Spleen (tissue), 7 donors: Measurements from ENCODE around the gene SUCO.

Experiments
- CTCF ChIP-seq, 11 experiments: fragments of 200-600 bp in 7 of 11; fragments of 450-650 bp in 4 of 11; sonication (generic) in 4 of 11; IDR thresholded peaks in 8 of 11; conservative IDR thresholded peaks in 3 of 11; 1 replicate in 7 of 11; 2 replicates in 4 of 11; pipeline versions ENCODE4 v1.4.0 to v1.8.0; 2016 to 2021; ENCODE audit warnings: antibody characterized with exemption in 11 of 11, inconsistent platforms in 4 of 11, mild to moderate bottlenecking in 1 of 11
- POLR2A ChIP-seq, 3 donors: fragments of 450-650 bp; IDR thresholded peaks; one replicate each; pipeline ENCODE4 v1.5.1; 2017; ENCODE audit warnings: antibody characterized with exemption in 3 of 3, mild to moderate bottlenecking in 1 of 3
- POLR2AphosphoS5 ChIP-seq, 3 donors: sonication (generic); formaldehyde crosslinking; IDR thresholded peaks; one replicate each; pipeline ENCODE4 v1.5.1; 2017; ENCODE audit warnings: antibody characterized with exemption in 3 of 3
- donor health status: DM: no; HTN: no; CAD: no; lungs with moderate emphysema.
- donor health status: DM: no; HTN: no; CAD: no.
- donor health status: DM: no; HTN: no; CAD: no.

DNA sequence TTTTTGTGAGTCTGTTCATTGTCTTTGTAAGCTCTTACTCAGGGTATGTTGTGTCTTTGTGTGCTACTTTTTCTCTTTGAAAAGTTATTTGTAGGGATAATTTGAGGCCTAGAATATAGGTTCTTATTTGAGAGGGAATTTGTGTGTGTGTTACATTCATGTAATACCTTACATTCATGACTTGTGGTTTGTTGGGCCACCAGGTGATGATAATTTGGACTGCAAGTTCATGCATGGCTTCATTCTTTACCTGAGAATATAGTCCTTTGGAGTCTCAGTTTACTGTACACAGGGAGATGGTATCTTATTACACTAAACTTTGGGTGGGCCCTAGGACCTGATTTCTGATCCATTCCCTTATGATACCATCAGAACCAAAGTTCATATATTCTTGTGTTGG is 74.2 kb downstream of the SUCO start:
- TF ChIP-seq CTCF (IDR thresholded peaks at IDR 0.05 in 8 of 11, conservative IDR thresholded peaks at IDR 0.05 in 3 of 11): no peak
- no peak for TF ChIP-seq POLR2A (IDR thresholded peaks at IDR 0.05)
- TF ChIP-seq POLR2AphosphoS5 (IDR thresholded peaks at IDR 0.05): no peak
